ENCODE measurements around the gene ETV6.

GRCh38 chr12:11745113-11745512 lies 95.6 kb downstream of the ETV6 start:
- TF ChIP-seq EZH2 (IDR thresholded peaks at IDR 0.05) (no peak), SP1 (IDR thresholded peaks at IDR 0.05; ENCODE audit: low read depth) (no peak), POLR2AphosphoS5 (IDR thresholded peaks at IDR 0.05; ENCODE audit: low read depth, low read length) (no peak), SIN3A (IDR thresholded peaks at IDR 0.05; ENCODE audit: low read depth) (no peak), TCF7L2 (IDR thresholded peaks at IDR 0.05; ENCODE audit: borderline replicate concordance, extremely low read depth, insufficient read depth, insufficient read length) (no peak), YY1 (IDR thresholded peaks at IDR 0.05; ENCODE audit: extremely low read depth, insufficient replicate concordance, low read depth, low read length) (no peak), EZH2phosphoT487 (IDR thresholded peaks at IDR 0.05; ENCODE audit: borderline replicate concordance) (no peak), POLR2A (IDR thresholded peaks at IDR 0.05; ENCODE audit: borderline replicate concordance, extremely low read depth, insufficient read depth, insufficient read length) (no peak), ELF1 (IDR thresholded peaks at IDR 0.05; ENCODE audit: borderline replicate concordance, low read depth) (no peak), EGR1 (IDR thresholded peaks at IDR 0.05; ENCODE audit: low read depth) (no peak), REST (IDR thresholded peaks at IDR 0.05; ENCODE audit: low read depth) (no peak)
- TF ChIP-seq, protein P1, sequence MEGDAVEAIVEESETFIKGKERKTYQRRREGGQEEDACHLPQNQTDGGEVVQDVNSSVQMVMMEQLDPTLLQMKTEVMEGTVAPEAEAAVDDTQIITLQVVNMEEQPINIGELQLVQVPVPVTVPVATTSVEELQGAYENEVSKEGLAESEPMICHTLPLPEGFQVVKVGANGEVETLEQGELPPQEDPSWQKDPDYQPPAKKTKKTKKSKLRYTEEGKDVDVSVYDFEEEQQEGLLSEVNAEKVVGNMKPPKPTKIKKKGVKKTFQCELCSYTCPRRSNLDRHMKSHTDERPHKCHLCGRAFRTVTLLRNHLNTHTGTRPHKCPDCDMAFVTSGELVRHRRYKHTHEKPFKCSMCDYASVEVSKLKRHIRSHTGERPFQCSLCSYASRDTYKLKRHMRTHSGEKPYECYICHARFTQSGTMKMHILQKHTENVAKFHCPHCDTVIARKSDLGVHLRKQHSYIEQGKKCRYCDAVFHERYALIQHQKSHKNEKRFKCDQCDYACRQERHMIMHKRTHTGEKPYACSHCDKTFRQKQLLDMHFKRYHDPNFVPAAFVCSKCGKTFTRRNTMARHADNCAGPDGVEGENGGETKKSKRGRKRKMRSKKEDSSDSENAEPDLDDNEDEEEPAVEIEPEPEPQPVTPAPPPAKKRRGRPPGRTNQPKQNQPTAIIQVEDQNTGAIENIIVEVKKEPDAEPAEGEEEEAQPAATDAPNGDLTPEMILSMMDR (IDR thresholded peaks at IDR 0.05 in 2 of 3, conservative IDR thresholded peaks at IDR 0.05 in 1 of 3; ENCODE audit: borderline replicate concordance in 1 of 3, insufficient read depth in 1 of 3, low read depth in 2 of 3, low read length in 2 of 3) = no peak
- TF ChIP-seq, protein P2, sequence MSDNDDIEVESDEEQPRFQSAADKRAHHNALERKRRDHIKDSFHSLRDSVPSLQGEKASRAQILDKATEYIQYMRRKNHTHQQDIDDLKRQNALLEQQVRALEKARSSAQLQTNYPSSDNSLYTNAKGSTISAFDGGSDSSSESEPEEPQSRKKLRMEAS (IDR thresholded peaks at IDR 0.05) = no peak
- TF ChIP-seq, protein P3, sequence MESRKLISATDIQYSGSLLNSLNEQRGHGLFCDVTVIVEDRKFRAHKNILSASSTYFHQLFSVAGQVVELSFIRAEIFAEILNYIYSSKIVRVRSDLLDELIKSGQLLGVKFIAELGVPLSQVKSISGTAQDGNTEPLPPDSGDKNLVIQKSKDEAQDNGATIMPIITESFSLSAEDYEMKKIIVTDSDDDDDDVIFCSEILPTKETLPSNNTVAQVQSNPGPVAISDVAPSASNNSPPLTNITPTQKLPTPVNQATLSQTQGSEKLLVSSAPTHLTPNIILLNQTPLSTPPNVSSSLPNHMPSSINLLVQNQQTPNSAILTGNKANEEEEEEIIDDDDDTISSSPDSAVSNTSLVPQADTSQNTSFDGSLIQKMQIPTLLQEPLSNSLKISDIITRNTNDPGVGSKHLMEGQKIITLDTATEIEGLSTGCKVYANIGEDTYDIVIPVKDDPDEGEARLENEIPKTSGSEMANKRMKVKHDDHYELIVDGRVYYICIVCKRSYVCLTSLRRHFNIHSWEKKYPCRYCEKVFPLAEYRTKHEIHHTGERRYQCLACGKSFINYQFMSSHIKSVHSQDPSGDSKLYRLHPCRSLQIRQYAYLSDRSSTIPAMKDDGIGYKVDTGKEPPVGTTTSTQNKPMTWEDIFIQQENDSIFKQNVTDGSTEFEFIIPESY (IDR thresholded peaks at IDR 0.05; ENCODE audit: extremely low read depth, insufficient replicate concordance, low read length) = no peak
